Smooth muscle cell (in vitro differentiated cells): ENCODE measurements around the gene GDF2. TPM values are rescaled to one million over a fixed set of nuclear protein-coding genes. Genes with fewer than 3 reads are reported as not detected.
A peak's percentile ranks its signal among the peaks of the same experiment; 100 is the strongest.

ENCODE experiments used
- DNase-seq: peaks from one replicate; lab custom pipeline; 2025; ENCODE audit not compliant: unreplicated experiment; lab: John Stamatoyannopoulos, UW
- H2AFZ ChIP-seq: fragments of 200-600 bp; sonication (generic); 2 replicates; pipeline ENCODE4 v1.6.0; 2016; ENCODE audit warnings: antibody characterized with exemption, low read depth, mild to moderate bottlenecking
- H3F3A ChIP-seq: fragments of 200-600 bp; sonication (generic); 2 replicates; pipeline ENCODE4 v1.6.0; 2017; ENCODE audit warnings: antibody characterized with exemption, low read depth
- H3K27ac ChIP-seq: fragments of 200-600 bp; sonication (generic); 2 replicates; pipeline ENCODE4 v1.5.1; 2016; ENCODE audit warnings: low read depth, mild to moderate bottlenecking
- H3K27me3 ChIP-seq: fragments of 200-600 bp; sonication (generic); 2 replicates; pipeline ENCODE4 v1.6.1; 2016; ENCODE audit warnings: low read depth, mild to moderate bottlenecking
- H3K36me3 ChIP-seq: fragments of 200-600 bp; sonication (generic); 2 replicates; pipeline ENCODE4 v1.5.1; 2016; ENCODE audit warnings: low read depth
- H3K4me1 ChIP-seq: fragments of 200-600 bp; sonication (generic); 2 replicates; pipeline ENCODE4 v1.5.1; 2016; ENCODE audit warnings: low read depth
- H3K4me2 ChIP-seq: fragments of 200-600 bp; sonication (generic); 2 replicates; pipeline ENCODE4 v1.6.0; 2016; ENCODE audit warnings: mild to moderate bottlenecking
- H3K4me3 ChIP-seq: fragments of 200-600 bp; sonication (generic); 2 replicates; pipeline ENCODE4 v1.5.1; 2016; ENCODE audit warnings: mild to moderate bottlenecking
- H3K79me2 ChIP-seq: fragments of 200-600 bp; sonication (generic); 2 replicates; pipeline ENCODE4 v1.6.0; 2016; ENCODE audit warnings: low read depth, mild to moderate bottlenecking
- H3K9ac ChIP-seq: fragments of 200-600 bp; sonication (generic); 2 replicates; pipeline ENCODE4 v1.6.0; 2016; ENCODE audit warnings: low read depth
- H3K9me3 ChIP-seq: fragments of 200-600 bp; sonication (generic); replicated peaks from 2 replicates; pipeline ENCODE4 v1.5.1; 2016; ENCODE audit warnings: low read depth
- H4K20me1 ChIP-seq: fragments of 200-600 bp; sonication (generic); 2 replicates; pipeline ENCODE4 v1.6.0; 2016; ENCODE audit warnings: low read depth
- whole genome bisulfite sequencing: methylation state at CpG from one replicate; pipeline ENCODE4 v1.1.7; 2016; ENCODE audit warnings: low lambda C conversion rate; 5-methylcytosine and 5-hydroxymethylcytosine counted together
- polyA plus RNA-seq: library from polyadenylated mRNA; unstranded; fragments of >200 nt; fragmentation: Nextera tagmentation; extraction: Ambion mirVana; gene quantifications from 2 replicates; pipeline ENCODE4 v1.2.1, GENCODE V29; 2016
- total RNA-seq: library from RNA; depleted of rRNA; stranded (reverse); fragments of >200 nt; gene quantifications from 2 replicates; pipeline ENCODE4 v1.2.3, GENCODE V29; 2014
- TF ChIP-seq, protein P1 (sequence below): fragments of 200-600 bp; sonication (generic); IDR thresholded peaks from 2 replicates; pipeline ENCODE4 v1.5.1; 2017; ENCODE audit warnings: borderline replicate concordance, mild to moderate bottlenecking, antibody characterized with exemption; ENCODE audit not compliant: insufficient read depth, poor library complexity, severe bottlenecking

Gene GDF2
- total and polyA plus RNA-seq, 2 experiments from 2014 or later = not detected

DNA sequence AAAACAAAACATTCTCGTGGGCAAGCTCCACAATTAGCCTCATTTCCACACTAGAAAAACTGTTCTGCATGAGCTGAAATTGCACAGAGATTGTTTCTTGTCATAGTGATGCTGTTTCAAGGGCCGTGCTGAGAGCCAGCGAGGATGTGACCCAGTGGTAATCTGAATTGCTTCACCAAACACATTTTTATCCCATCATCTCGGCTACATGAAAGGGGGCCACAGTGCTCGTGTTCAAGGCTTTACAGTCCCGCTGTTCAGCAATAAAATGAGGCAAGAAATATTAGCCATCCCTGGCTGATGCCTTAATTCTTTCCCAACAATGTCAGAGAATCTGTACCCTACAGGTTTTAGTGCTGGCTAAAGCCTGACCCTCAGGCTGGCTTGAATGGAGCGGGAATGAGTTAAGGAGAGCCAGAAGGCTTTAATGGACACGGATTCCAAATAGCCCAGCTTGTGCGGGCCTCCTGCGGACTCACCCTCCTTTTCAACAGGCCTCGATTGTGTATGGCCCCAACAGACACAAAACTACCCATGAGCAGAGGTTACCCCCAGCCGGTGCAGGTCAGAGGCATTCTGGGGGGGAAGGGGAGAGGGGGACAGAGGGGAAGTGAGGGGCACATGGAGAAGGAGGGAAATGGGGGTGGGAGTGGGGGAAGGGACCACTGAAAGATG, 24.3 kb upstream of the GDF2 start:
- Histone ChIP-seq H3F3A (no peaks in the 10 kb centered on the region), H3K79me2 (no peaks in the 10 kb centered on the region), H3K36me3 (no peaks in the 10 kb centered on the region), H3K27ac (no peak overlapping the region), H3K27me3 (peaks cover 68% of the 10 kb centered on the region), H4K20me1 (no peaks in the 10 kb centered on the region), H3K4me1 (peaks cover 22% of the 10 kb centered on the region), H3K4me2 (no peak overlapping the region), H3K9me3 (no peaks in the 10 kb centered on the region), H3K9ac (no peak overlapping the region), H3K4me3 (no peak overlapping the region), H2AFZ (no peak overlapping the region)
- 80% methylated on average over 12 of the region's 12 CpGs for WGBS
- TF ChIP-seq, protein P1, sequence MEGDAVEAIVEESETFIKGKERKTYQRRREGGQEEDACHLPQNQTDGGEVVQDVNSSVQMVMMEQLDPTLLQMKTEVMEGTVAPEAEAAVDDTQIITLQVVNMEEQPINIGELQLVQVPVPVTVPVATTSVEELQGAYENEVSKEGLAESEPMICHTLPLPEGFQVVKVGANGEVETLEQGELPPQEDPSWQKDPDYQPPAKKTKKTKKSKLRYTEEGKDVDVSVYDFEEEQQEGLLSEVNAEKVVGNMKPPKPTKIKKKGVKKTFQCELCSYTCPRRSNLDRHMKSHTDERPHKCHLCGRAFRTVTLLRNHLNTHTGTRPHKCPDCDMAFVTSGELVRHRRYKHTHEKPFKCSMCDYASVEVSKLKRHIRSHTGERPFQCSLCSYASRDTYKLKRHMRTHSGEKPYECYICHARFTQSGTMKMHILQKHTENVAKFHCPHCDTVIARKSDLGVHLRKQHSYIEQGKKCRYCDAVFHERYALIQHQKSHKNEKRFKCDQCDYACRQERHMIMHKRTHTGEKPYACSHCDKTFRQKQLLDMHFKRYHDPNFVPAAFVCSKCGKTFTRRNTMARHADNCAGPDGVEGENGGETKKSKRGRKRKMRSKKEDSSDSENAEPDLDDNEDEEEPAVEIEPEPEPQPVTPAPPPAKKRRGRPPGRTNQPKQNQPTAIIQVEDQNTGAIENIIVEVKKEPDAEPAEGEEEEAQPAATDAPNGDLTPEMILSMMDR = no peak
- DNase-seq = no peak

DNA sequence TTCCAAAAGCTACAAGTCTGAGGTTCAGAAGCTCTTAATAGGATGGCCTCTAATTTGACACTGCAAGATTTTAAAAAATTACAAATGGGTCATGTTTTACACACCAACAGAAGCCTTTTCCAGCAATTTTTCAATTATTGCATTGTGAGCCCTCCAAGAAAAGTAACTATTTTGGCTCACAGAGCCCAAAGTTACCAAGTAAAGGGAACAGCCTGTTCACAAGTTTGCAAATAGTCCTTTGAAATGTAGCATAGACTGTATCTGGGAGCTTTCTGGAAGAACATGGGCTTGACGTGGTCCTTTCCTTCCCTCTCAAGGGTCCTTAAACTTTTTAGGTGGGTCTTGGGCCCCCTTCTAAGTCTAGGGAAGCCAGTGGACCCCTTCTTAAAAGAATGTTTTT, 23.5 kb upstream of the GDF2 start:
- TF ChIP-seq, protein P1 = no peak
- H3K4me3 ChIP-seq = no peak overlapping the region
- no peak overlapping the region for H3K27ac ChIP-seq
- H3K27me3 ChIP-seq = peaks cover 75% of the 10 kb centered on the region
- H4K20me1 ChIP-seq = no peaks in the 10 kb centered on the region
- H3K4me2 ChIP-seq = no peak overlapping the region
- WGBS = 96% methylated on average over 1 of the region's 1 CpG
- H3K9me3 ChIP-seq = no peaks in the 10 kb centered on the region
- H3K79me2 ChIP-seq = no peaks in the 10 kb centered on the region
- DNase-seq = no peak
- no peaks in the 10 kb centered on the region for H3K36me3 ChIP-seq
- peaks cover 22% of the 10 kb centered on the region for H3K4me1 ChIP-seq
- no peak overlapping the region for H3K9ac ChIP-seq
- no peak overlapping the region for H2AFZ ChIP-seq
- no peaks in the 10 kb centered on the region for H3F3A ChIP-seq

DNA sequence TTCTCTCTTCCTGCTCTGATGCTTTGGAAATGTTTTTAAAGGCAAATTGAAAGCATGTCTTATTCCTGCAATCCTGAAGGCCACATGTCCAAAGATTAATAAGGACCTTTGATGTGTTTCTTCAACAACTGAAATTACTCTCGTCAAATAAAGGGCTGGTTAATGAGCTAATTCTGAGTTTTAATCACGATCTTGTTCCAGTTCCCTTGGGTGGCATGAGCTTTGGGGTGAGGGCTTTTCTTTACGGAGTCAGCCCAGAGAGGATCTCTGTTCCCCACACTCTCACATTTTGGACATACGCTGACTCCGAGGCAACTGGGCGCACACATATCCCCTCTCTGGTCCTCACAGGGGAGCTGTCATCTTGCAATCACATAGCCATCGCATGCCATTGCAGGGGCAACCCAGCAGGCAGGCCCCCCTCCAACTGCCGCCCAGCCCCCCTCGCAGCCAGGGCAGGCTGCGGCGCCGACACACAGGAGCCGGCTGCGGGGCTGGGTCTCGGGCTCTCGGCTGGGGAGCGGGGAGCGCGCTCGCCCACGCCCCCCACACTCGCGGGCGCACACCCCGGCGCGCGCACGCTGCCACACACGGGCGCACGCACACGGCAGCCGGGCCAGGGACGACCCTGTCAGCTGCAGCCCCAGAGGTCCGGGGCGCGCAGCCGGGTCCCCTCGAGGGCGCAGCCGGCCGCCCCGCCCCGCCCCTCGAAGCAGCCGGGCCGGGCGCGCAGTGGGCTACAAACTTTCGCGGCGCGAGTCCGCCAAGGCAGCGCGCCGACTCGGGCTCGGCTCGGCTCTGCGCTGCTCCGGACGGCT, 22.4 kb upstream of the GDF2 start, which contains the start of gene GDF10:
Gene GDF10 (plus strand): TSS at position 587 of the 818 bp plus-strand sequence. CDS start 455 bp downstream, outside the sequence.
- H3K4me2 ChIP-seq = peak within 1 kb of the TSS; percentile 94

More for the DNA sequence above, 22.4 kb upstream of the GDF2 start, which contains the start of gene GDF10:
- no peaks in the 10 kb centered on the region for H3K36me3 ChIP-seq
- TF ChIP-seq, protein P1 = no peak
- H3K4me3 ChIP-seq = peak within 1 kb of the TSS; percentile 58
- peaks cover 22% of the 10 kb centered on the region for H3K4me1 ChIP-seq
- H3K9ac ChIP-seq = no peak within 1 kb of the TSS
- H3K27me3 ChIP-seq = peaks cover 74% of the 10 kb centered on the region
- H3K9me3 ChIP-seq = no peaks in the 10 kb centered on the region
- WGBS = 10% methylated on average over 48 of the region's 64 CpGs
- no peaks in the 10 kb centered on the region for H3F3A ChIP-seq
- no peak within 1 kb of the TSS for H3K27ac ChIP-seq
- H3K79me2 ChIP-seq = no peaks in the 10 kb centered on the region
- no peak within 1 kb of the TSS for H2AFZ ChIP-seq
- DNase-seq = no peak
- H4K20me1 ChIP-seq = no peaks in the 10 kb centered on the region
